HG02798 (cell line): Measurements from ENCODE around the gene NOP53.
"Not testable (repeated sequence)": the region's sequence is repeated elsewhere in the genome, so short reads cannot be mapped to it uniquely, and the experiment has no call there.

Experiments
- ATAC-seq: cut with Tn5 transposase; IDR thresholded peaks from one replicate; pipeline ENCODE4 v1.9.1; 2021; ENCODE audit warnings: mild to moderate bottlenecking; ENCODE audit not compliant: unreplicated experiment, poor library complexity

NOP53 gene

GRCh38 chr19:47752440-47753211 lies 7.3 kb downstream of the NOP53 start:
- ATAC-seq: no peak

- ATAC-seq: no peak
These were observed 9.1 kb downstream of the NOP53 start for GRCh38 chr19:47754206-47755064.

GRCh38 chr19:47755065-47755761 lies 9.9 kb downstream of the NOP53 start:
- no peak for ATAC-seq

- ATAC-seq: no peak
These were observed 10.6 kb downstream of the NOP53 start for GRCh38 chr19:47755762-47756626.

- no peak for ATAC-seq
These were observed 11.2 kb downstream of the NOP53 start for GRCh38 chr19:47756627-47756929.

GRCh38 chr19:47756953-47757608 lies 11.7 kb downstream of the NOP53 start:
- ATAC-seq: no peak

GRCh38 chr19:47757617-47758442 lies 12.5 kb downstream of the NOP53 start:
- no peak for ATAC-seq

GRCh38 chr19:47758443-47758804 lies 13.1 kb downstream of the NOP53 start:
- ATAC-seq: no peak

- no peak for ATAC-seq
These were observed 15.3 kb downstream of the NOP53 start for GRCh38 chr19:47760632-47760999.

GRCh38 chr19:47761566-47761965 lies 16.2 kb downstream of the NOP53 start:
- ATAC-seq: no peak

GRCh38 chr19:47762151-47762550 lies 16.8 kb downstream of the NOP53 start:
- no peak for ATAC-seq

GRCh38 chr19:47762615-47763308 lies 17.4 kb downstream of the NOP53 start:
- ATAC-seq: no peak

GRCh38 chr19:47764705-47765104 lies 19.4 kb downstream of the NOP53 start:
- ATAC-seq: not testable (repeated sequence)

- ATAC-seq: no peak
These were observed 20.4 kb downstream of the NOP53 start for GRCh38 chr19:47765523-47766358.

GRCh38 chr19:47766359-47766620 lies 20.9 kb downstream of the NOP53 start:
- ATAC-seq: no peak

- no peak for ATAC-seq
These were observed 21.3 kb downstream of the NOP53 start for GRCh38 chr19:47766670-47767069.

GRCh38 chr19:47767349-47767748 lies 22.0 kb downstream of the NOP53 start:
- no peak for ATAC-seq

- ATAC-seq: no peak
These were observed 23.3 kb downstream of the NOP53 start for GRCh38 chr19:47768604-47769003.
